SK-N-SH treated with all-trans-retinoic acid at 6 μM for 48 hours (cell line): Measurements from ENCODE around the gene OSBPL5.

ENCODE experiments used
- ATAC-seq: fragments of 200-7000 bp; cut with Tn5 transposase; 3 replicates; pipeline ENCODE4 v1.9.1; 2020; ENCODE audit warnings: mild to moderate bottlenecking, moderate library complexity
- CSDC2 ChIP-seq: fragments of 250-450 bp; sonication (Bioruptor Pico); IDR thresholded peaks from 2 replicates; pipeline ENCODE4 v1.5.0; 2020; ENCODE audit warnings: mild to moderate bottlenecking, moderate library complexity
- ESRRG ChIP-seq: fragments of 250-450 bp; sonication (Bioruptor Pico); IDR thresholded peaks from 2 replicates; pipeline ENCODE4 v1.6.1; 2021; ENCODE audit warnings: mild to moderate bottlenecking
- GLIS3 ChIP-seq: fragments of 250-450 bp; sonication (Bioruptor Pico); IDR thresholded peaks from 2 replicates; pipeline ENCODE4 v1.5.0; 2020; ENCODE audit warnings: mild to moderate bottlenecking, moderate library complexity
- OSR1 ChIP-seq: fragments of 250-450 bp; sonication (Bioruptor Pico); IDR thresholded peaks from 2 replicates; pipeline ENCODE4 v1.8.0; 2022; ENCODE audit warnings: moderate library complexity, mild to moderate bottlenecking, inconsistent platforms
- PPARA ChIP-seq: fragments of 250-450 bp; sonication (Bioruptor Pico); IDR thresholded peaks from 2 replicates; pipeline ENCODE4 v1.5.0; 2020; ENCODE audit warnings: mild to moderate bottlenecking, borderline replicate concordance
- SNAI2 ChIP-seq: fragments of 250-450 bp; sonication (Bioruptor Pico); IDR thresholded peaks from 2 replicates; pipeline ENCODE4 v1.5.0; 2020; ENCODE audit warnings: mild to moderate bottlenecking, moderate library complexity
- TOX ChIP-seq: fragments of 250-450 bp; sonication (Bioruptor Pico); IDR thresholded peaks from 2 replicates; pipeline ENCODE4 v1.8.0; 2021; ENCODE audit warnings: mild to moderate bottlenecking, moderate library complexity, borderline replicate concordance
- ZC3H10 ChIP-seq: fragments of 250-450 bp; sonication (Bioruptor Pico); IDR thresholded peaks from 2 replicates; pipeline ENCODE4 v1.5.1; 2021; ENCODE audit warnings: mild to moderate bottlenecking, moderate library complexity
- ZFP3 ChIP-seq: fragments of 250-450 bp; sonication (Bioruptor Pico); IDR thresholded peaks from 2 replicates; pipeline ENCODE4 v1.5.0; 2020; ENCODE audit warnings: mild to moderate bottlenecking, moderate library complexity
- ZNF565 ChIP-seq: fragments of 450-650 bp; formaldehyde crosslinking; conservative IDR thresholded peaks from 2 replicates; pipeline ENCODE4 v1.5.0; 2020; ENCODE audit warnings: low read depth, mild to moderate bottlenecking, moderate library complexity
- ZNF70 ChIP-seq: fragments of 450-650 bp; formaldehyde crosslinking; IDR thresholded peaks from 2 replicates; pipeline ENCODE4 v1.5.0; 2020; ENCODE audit warnings: mild to moderate bottlenecking, moderate library complexity
- ZNF8 ChIP-seq: fragments of 450-650 bp; formaldehyde crosslinking; IDR thresholded peaks from 2 replicates; pipeline ENCODE4 v1.5.0; 2020; ENCODE audit warnings: mild to moderate bottlenecking, moderate library complexity
- TF ChIP-seq, protein P1 (sequence below): fragments of 250-450 bp; sonication (Bioruptor Pico); IDR thresholded peaks from 2 replicates; pipeline ENCODE4 v1.8.0; 2021; ENCODE audit warnings: low read depth, mild to moderate bottlenecking, moderate library complexity, borderline replicate concordance
- TF ChIP-seq, protein P2 (sequence below): fragments of 250-450 bp; sonication (Bioruptor Pico); IDR thresholded peaks from 2 replicates; pipeline ENCODE4 v1.5.1; 2020; ENCODE audit warnings: low read depth, mild to moderate bottlenecking, moderate library complexity
- TF ChIP-seq, protein P3 (sequence below): fragments of 250-450 bp; sonication (Bioruptor Pico); IDR thresholded peaks from 2 replicates; pipeline ENCODE4 v1.8.0; 2020; ENCODE audit warnings: mild to moderate bottlenecking, moderate library complexity, borderline replicate concordance
- TF ChIP-seq, protein P4 (sequence below): fragments of 250-450 bp; sonication (Bioruptor Pico); IDR thresholded peaks from 2 replicates; pipeline ENCODE4 v1.5.0; 2020; ENCODE audit warnings: mild to moderate bottlenecking, moderate library complexity
- TF ChIP-seq, protein P5 (sequence below): fragments of 250-450 bp; sonication (Bioruptor Pico); IDR thresholded peaks from 2 replicates; pipeline ENCODE4 v1.5.1; 2021; ENCODE audit warnings: mild to moderate bottlenecking, moderate library complexity

The OSBPL5 gene

DNA sequence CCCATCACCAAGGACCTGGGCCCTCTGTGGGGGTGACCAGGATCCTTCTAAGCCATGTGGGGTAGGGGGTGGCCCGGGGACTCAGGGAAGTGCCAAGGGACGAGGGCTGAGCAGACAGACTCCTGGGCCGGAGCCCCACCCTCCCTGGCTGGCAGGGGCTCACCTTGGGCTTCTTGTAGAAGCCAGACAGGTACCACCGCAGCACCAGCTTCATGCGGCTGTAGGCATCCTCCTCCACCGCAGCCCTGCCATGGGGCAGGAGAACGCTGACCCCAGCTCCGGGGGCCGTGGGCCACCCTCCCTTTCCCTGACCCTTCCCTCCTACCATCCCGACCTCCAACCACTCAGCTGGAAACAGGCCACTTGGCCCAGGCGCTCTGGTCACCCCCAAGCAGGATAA is 62.0 kb downstream of the OSBPL5 start:
- TF ChIP-seq OSR1 (CRISPR knock-in tag) (no peak), ZFP3 (no peak), ZNF70 (no peak), ZNF565 (no peak), SNAI2 (CRISPR knock-in tag) (no peak), PPARA (no peak), GLIS3 (CRISPR knock-in tag) (no peak), ESRRG (CRISPR knock-in tag) (no peak), TOX (CRISPR knock-in tag) (no peak)
- TF ChIP-seq, protein P1, sequence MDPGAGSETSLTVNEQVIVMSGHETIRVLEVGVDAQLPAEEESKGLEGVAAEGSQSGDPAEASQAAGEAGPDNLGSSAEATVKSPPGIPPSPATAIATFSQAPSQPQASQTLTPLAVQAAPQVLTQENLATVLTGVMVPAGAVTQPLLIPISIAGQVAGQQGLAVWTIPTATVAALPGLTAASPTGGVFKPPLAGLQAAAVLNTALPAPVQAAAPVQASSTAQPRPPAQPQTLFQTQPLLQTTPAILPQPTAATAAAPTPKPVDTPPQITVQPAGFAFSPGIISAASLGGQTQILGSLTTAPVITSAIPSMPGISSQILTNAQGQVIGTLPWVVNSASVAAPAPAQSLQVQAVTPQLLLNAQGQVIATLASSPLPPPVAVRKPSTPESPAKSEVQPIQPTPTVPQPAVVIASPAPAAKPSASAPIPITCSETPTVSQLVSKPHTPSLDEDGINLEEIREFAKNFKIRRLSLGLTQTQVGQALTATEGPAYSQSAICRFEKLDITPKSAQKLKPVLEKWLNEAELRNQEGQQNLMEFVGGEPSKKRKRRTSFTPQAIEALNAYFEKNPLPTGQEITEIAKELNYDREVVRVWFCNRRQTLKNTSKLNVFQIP (CRISPR knock-in tag): no peak
- TF ChIP-seq, protein P2, sequence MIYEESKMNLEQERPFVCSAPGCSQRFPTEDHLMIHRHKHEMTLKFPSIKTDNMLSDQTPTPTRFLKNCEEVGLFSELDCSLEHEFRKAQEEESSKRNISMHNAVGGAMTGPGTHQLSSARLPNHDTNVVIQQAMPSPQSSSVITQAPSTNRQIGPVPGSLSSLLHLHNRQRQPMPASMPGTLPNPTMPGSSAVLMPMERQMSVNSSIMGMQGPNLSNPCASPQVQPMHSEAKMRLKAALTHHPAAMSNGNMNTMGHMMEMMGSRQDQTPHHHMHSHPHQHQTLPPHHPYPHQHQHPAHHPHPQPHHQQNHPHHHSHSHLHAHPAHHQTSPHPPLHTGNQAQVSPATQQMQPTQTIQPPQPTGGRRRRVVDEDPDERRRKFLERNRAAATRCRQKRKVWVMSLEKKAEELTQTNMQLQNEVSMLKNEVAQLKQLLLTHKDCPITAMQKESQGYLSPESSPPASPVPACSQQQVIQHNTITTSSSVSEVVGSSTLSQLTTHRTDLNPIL: no peak
- TF ChIP-seq, protein P3, sequence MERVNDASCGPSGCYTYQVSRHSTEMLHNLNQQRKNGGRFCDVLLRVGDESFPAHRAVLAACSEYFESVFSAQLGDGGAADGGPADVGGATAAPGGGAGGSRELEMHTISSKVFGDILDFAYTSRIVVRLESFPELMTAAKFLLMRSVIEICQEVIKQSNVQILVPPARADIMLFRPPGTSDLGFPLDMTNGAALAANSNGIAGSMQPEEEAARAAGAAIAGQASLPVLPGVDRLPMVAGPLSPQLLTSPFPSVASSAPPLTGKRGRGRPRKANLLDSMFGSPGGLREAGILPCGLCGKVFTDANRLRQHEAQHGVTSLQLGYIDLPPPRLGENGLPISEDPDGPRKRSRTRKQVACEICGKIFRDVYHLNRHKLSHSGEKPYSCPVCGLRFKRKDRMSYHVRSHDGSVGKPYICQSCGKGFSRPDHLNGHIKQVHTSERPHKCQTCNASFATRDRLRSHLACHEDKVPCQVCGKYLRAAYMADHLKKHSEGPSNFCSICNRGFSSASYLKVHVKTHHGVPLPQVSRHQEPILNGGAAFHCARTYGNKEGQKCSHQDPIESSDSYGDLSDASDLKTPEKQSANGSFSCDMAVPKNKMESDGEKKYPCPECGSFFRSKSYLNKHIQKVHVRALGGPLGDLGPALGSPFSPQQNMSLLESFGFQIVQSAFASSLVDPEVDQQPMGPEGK (CRISPR knock-in tag): no peak
- TF ChIP-seq, protein P4, sequence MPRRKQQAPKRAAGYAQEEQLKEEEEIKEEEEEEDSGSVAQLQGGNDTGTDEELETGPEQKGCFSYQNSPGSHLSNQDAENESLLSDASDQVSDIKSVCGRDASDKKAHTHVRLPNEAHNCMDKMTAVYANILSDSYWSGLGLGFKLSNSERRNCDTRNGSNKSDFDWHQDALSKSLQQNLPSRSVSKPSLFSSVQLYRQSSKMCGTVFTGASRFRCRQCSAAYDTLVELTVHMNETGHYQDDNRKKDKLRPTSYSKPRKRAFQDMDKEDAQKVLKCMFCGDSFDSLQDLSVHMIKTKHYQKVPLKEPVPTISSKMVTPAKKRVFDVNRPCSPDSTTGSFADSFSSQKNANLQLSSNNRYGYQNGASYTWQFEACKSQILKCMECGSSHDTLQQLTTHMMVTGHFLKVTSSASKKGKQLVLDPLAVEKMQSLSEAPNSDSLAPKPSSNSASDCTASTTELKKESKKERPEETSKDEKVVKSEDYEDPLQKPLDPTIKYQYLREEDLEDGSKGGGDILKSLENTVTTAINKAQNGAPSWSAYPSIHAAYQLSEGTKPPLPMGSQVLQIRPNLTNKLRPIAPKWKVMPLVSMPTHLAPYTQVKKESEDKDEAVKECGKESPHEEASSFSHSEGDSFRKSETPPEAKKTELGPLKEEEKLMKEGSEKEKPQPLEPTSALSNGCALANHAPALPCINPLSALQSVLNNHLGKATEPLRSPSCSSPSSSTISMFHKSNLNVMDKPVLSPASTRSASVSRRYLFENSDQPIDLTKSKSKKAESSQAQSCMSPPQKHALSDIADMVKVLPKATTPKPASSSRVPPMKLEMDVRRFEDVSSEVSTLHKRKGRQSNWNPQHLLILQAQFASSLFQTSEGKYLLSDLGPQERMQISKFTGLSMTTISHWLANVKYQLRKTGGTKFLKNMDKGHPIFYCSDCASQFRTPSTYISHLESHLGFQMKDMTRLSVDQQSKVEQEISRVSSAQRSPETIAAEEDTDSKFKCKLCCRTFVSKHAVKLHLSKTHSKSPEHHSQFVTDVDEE (CRISPR knock-in tag): no peak

DNA sequence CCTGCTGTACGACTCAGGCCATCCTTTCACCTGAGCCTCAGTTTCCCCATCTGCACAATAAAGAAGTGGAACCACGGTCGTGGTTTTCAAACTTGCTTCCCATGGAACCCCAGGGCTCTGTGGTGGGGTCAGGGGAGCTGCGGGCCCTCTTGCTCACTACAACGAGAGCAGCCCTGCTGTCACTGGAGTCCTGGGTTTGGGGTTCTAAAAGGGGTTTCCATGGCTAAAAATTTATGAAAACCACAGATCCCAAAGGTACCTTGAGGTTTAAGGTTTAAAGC is 62.5 kb downstream of the OSBPL5 start:
- no peak for ATAC-seq
- TF ChIP-seq, protein P2: no peak
- no peak for TF ChIP-seq ZNF565
- TF ChIP-seq, protein P3 (CRISPR knock-in tag): no peak
- TF ChIP-seq, protein P5, sequence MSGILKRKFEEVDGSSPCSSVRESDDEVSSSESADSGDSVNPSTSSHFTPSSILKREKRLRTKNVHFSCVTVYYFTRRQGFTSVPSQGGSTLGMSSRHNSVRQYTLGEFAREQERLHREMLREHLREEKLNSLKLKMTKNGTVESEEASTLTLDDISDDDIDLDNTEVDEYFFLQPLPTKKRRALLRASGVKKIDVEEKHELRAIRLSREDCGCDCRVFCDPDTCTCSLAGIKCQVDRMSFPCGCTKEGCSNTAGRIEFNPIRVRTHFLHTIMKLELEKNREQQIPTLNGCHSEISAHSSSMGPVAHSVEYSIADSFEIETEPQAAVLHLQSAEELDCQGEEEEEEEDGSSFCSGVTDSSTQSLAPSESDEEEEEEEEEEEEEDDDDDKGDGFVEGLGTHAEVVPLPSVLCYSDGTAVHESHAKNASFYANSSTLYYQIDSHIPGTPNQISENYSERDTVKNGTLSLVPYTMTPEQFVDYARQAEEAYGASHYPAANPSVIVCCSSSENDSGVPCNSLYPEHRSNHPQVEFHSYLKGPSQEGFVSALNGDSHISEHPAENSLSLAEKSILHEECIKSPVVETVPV (CRISPR knock-in tag): no peak
- TF ChIP-seq GLIS3 (CRISPR knock-in tag): no peak
- TF ChIP-seq ZNF8 (CRISPR knock-in tag): no peak
- TF ChIP-seq, protein P4 (CRISPR knock-in tag): no peak
- no peak for TF ChIP-seq ZC3H10 (CRISPR knock-in tag)
- TF ChIP-seq ZFP3: no peak
- no peak for TF ChIP-seq CSDC2 (CRISPR knock-in tag)
- TF ChIP-seq TOX (CRISPR knock-in tag): no peak

More for the DNA sequence above, 62.0 kb downstream of the OSBPL5 start:
- no peak for ATAC-seq
